Activated naive CD8-positive, alpha-beta T cell treated with anti-CD3 and anti-CD28 coated beads, Interleukin-2, amount 10 ng/mL, durations not matched to agents 7 days and 5 days (primary cell): ENCODE measurements around the gene DOHH. TPM values are rescaled to one million over a fixed set of nuclear protein-coding genes. Genes with fewer than 3 reads are reported as not detected.

Source experiments
- ATAC-seq: fragments of 150-1000 bp; cut with Tn5 transposase; one replicate; pipeline ENCODE4 v1.10.0; 2021; ENCODE audit warnings: low read depth, moderate library complexity
- POLR2A ChIA-PET: fragments of 350-600 bp; sonication (Branson Sonifier 250); formaldehyde crosslinking; loops from one replicate; lab custom pipeline; 2021; ENCODE audit warnings: antibody characterized with exemption; lab: Charles Lee
- DNase-seq: peaks from one replicate; pipeline ENCODE4 v3.0.0; 2021
- H3K27ac Mint-ChIP-seq: one replicate; pipeline ENCODE4 v1.8.0; 2022; ENCODE audit warnings: mild to moderate bottlenecking, mixed read lengths
- H3K27me3 Mint-ChIP-seq: one replicate; pipeline ENCODE4 v1.8.0; 2022; ENCODE audit warnings: mild to moderate bottlenecking, moderate library complexity, mixed read lengths
- H3K36me3 Mint-ChIP-seq: one replicate; pipeline ENCODE4 v1.8.0; 2021; ENCODE audit warnings: mild to moderate bottlenecking, mixed read lengths
- H3K4me1 Mint-ChIP-seq: one replicate; pipeline ENCODE4 v1.8.0; 2021; ENCODE audit warnings: mixed read lengths
- H3K4me3 Mint-ChIP-seq: one replicate; pipeline ENCODE4 v1.8.0; 2022; ENCODE audit warnings: mild to moderate bottlenecking, moderate library complexity, mixed read lengths
- H3K9me3 Mint-ChIP-seq: one replicate; pipeline ENCODE4 v1.8.0; 2021; ENCODE audit warnings: mixed read lengths
- total RNA-seq, 2 experiments: library from RNA; stranded (reverse); gene quantifications; one replicate each; pipeline ENCODE4 v1.2.3, GENCODE V29; 2021

DOHH gene, protein sequence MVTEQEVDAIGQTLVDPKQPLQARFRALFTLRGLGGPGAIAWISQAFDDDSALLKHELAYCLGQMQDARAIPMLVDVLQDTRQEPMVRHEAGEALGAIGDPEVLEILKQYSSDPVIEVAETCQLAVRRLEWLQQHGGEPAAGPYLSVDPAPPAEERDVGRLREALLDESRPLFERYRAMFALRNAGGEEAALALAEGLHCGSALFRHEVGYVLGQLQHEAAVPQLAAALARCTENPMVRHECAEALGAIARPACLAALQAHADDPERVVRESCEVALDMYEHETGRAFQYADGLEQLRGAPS
- total RNA-seq, result 10 to 100 TPM in 1 of 2 experiments, 1 to 10 TPM in 1; 9.9 to 12.1 TPM

- Mint-ChIP-seq H3K4me3 (peak within 1 kb of the TSS; percentile 93), H3K27me3 (no peaks in the 10 kb centered on the region), H3K27ac (peak within 1 kb of the TSS; percentile 98), H3K9me3 (no peaks in the 10 kb centered on the region), H3K36me3 (peaks cover 7% of the 10 kb centered on the region), H3K4me1 (peaks cover 19% of the 10 kb centered on the region)
- ATAC-seq (peak; percentile 87), DNase-seq (peak; percentile 95)
- POLR2A ChIA-PET, result interaction anchor here (0.6 to 1.6 kb wide), 2 partner anchors 21 to 225 kb away, joined by 3 to 4 read pairs; partner anchors contain the start of gene SMIM24
Measured at GRCh38 chr19:3500429-3501101, at the start of gene DOHH. Gene DOHH (minus strand): TSS chr19:3500674. CDS start chr19:3496814, 3,860 bp downstream.

DNA sequence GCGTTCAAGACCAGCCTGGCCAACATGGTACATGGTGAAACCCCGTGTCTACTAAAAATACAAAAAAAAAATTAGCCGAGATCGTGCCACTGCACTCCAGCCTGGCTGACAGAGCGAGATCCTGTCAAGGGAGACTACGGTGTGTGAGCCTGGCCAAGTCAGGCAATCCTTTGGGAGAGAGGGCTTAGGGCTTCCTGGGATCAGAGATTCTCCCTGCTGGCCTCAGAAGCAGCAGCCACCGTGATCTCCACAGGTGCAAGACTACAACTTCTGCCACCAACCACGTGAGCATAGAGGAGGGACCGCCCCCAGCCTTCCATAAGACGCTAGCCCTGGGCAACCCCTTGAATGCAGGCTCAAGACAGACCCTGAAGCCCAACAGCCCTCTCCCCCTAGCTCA is 49.3 kb upstream of the DOHH start:
- Mint-ChIP-seq H3K4me1 (peaks cover 20% of the 10 kb centered on the region), H3K27ac (no peak overlapping the region), H3K4me3 (no peak overlapping the region), H3K36me3 (peaks cover 6% of the 10 kb centered on the region), H3K9me3 (no peaks in the 10 kb centered on the region), H3K27me3 (no peaks in the 10 kb centered on the region)
- no peak for ATAC-seq
- DNase-seq, result no peak
- POLR2A ChIA-PET, result no interaction called here

GRCh38 chr19:3548606-3549005 is 48.1 kb upstream of the DOHH start:
- POLR2A ChIA-PET, result interaction anchor here (0.6 kb wide), 1 partner anchor 1281 kb away, joined by 6 read pairs; no protein-coding TSS in a partner anchor
- Mint-ChIP-seq H3K27me3 (no peaks in the 10 kb centered on the region), H3K27ac (no peak overlapping the region), H3K9me3 (no peaks in the 10 kb centered on the region), H3K4me1 (peaks cover 15% of the 10 kb centered on the region), H3K4me3 (no peak overlapping the region), H3K36me3 (peaks cover 6% of the 10 kb centered on the region)
- no peak for DNase-seq
- no peak for ATAC-seq

GRCh38 chr19:3547767-3548282 is 47.4 kb upstream of the DOHH start:
- H3K9me3 Mint-ChIP-seq, result no peaks in the 10 kb centered on the region
- H3K4me1 Mint-ChIP-seq, result peaks cover 11% of the 10 kb centered on the region
- H3K27me3 Mint-ChIP-seq, result no peaks in the 10 kb centered on the region
- H3K4me3 Mint-ChIP-seq, result no peak overlapping the region
- DNase-seq (no peak), ATAC-seq (no peak)
- H3K36me3 Mint-ChIP-seq, result peaks cover 6% of the 10 kb centered on the region
- POLR2A ChIA-PET, result no interaction called here
- H3K27ac Mint-ChIP-seq, result no peak overlapping the region

DNA sequence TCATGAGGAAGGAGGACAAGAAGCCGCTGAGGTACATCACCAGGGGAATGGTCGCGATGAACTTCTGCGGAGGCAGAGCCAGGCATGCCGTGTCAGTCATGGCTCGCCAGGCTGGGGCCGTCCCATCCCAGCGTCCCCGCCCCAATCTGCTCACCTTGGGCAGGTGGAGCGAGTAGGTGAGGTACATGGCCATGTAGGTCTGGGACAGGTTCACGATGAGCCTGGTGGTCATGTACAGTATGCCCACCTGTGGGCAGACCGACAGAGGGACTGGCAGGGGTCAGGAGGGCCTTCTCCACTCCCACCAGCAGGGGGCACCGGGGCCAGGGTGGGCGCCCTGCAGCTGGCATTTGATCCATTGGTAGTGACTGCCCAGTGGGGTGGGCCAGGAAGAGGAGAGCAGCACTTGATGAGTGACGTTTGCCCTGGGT is 46.8 kb upstream of the DOHH start:
- H3K36me3 Mint-ChIP-seq, result peaks cover 6% of the 10 kb centered on the region
- H3K4me1 Mint-ChIP-seq, result peaks cover 8% of the 10 kb centered on the region
- H3K4me3 Mint-ChIP-seq, result no peak overlapping the region
- no peaks in the 10 kb centered on the region for H3K9me3 Mint-ChIP-seq
- ATAC-seq, result no peak
- no peaks in the 10 kb centered on the region for H3K27me3 Mint-ChIP-seq
- POLR2A ChIA-PET, result interaction anchor here (1.3 kb wide), 1 partner anchor 10 kb away, joined by 4 read pairs; the partner anchor contains the start of gene MFSD12
- no peak overlapping the region for H3K27ac Mint-ChIP-seq
- DNase-seq, result peak; percentile 51

GRCh38 chr19:3546119-3546518 is 45.6 kb upstream of the DOHH start:
- Mint-ChIP-seq H3K4me1 (peaks cover 5% of the 10 kb centered on the region), H3K36me3 (peaks cover 6% of the 10 kb centered on the region), H3K4me3 (no peak overlapping the region), H3K27me3 (no peaks in the 10 kb centered on the region), H3K9me3 (no peaks in the 10 kb centered on the region), H3K27ac (peak overlapping the region; percentile 71)
- POLR2A ChIA-PET, result interaction anchor here (1.3 kb wide), 1 partner anchor 11 kb away, joined by 4 read pairs; the partner anchor contains the start of gene MFSD12
- no peak for DNase-seq
- ATAC-seq, result no peak

DNA sequence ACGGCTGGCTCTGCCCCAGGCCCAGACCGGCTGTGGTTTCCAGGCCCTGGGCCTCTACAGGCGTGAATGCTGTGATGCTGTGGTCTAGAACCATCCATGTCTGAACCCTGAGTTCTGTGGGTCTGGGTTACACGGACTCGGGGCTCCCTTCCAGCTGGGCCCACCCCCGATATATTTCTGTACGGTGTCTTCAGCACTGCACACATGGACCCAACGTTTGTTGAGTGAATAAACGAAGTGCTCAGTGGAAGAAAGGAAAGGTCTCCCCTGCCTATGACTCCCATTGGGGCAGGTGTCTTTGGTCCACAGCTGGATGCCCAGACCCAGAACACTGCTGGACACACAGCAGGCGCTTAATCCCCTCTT is 45.2 kb upstream of the DOHH start:
- no peaks in the 10 kb centered on the region for H3K27me3 Mint-ChIP-seq
- no peak overlapping the region for H3K4me3 Mint-ChIP-seq
- POLR2A ChIA-PET, result interaction anchor here (0.6 to 0.9 kb wide), 2 partner anchors 28 to 1288 kb away, joined by 3 read pairs; no protein-coding TSS in a partner anchor
- peaks cover 5% of the 10 kb centered on the region for H3K4me1 Mint-ChIP-seq
- ATAC-seq, result no peak
- H3K27ac Mint-ChIP-seq, result peak overlapping the region; percentile 71
- peaks cover 4% of the 10 kb centered on the region for H3K36me3 Mint-ChIP-seq
- no peaks in the 10 kb centered on the region for H3K9me3 Mint-ChIP-seq
- no peak for DNase-seq

- H3K36me3 Mint-ChIP-seq, result peaks cover 5% of the 10 kb centered on the region
- no peaks in the 10 kb centered on the region for H3K9me3 Mint-ChIP-seq
- H3K4me1 Mint-ChIP-seq, result peaks cover 5% of the 10 kb centered on the region
- peak overlapping the region; percentile 86 for H3K27ac Mint-ChIP-seq
- no peaks in the 10 kb centered on the region for H3K27me3 Mint-ChIP-seq
- POLR2A ChIA-PET, result interaction anchor here (0.6 to 0.9 kb wide), 2 partner anchors 29 to 1287 kb away, joined by 3 read pairs; no protein-coding TSS in a partner anchor
- H3K4me3 Mint-ChIP-seq, result no peak overlapping the region
- ATAC-seq (peak; percentile 58), DNase-seq (peak; percentile 90)
Measured at GRCh38 chr19:3544742-3545668, 44.5 kb upstream of the DOHH start.

GRCh38 chr19:3544058-3544376 is 43.5 kb upstream of the DOHH start:
- H3K9me3 Mint-ChIP-seq, result no peaks in the 10 kb centered on the region
- POLR2A ChIA-PET, result no interaction called here
- H3K4me1 Mint-ChIP-seq, result peaks cover 5% of the 10 kb centered on the region
- DNase-seq (no peak), ATAC-seq (no peak)
- H3K4me3 Mint-ChIP-seq, result no peak overlapping the region
- H3K27me3 Mint-ChIP-seq, result no peaks in the 10 kb centered on the region
- H3K27ac Mint-ChIP-seq, result no peak overlapping the region
- H3K36me3 Mint-ChIP-seq, result peaks cover 9% of the 10 kb centered on the region

DNA sequence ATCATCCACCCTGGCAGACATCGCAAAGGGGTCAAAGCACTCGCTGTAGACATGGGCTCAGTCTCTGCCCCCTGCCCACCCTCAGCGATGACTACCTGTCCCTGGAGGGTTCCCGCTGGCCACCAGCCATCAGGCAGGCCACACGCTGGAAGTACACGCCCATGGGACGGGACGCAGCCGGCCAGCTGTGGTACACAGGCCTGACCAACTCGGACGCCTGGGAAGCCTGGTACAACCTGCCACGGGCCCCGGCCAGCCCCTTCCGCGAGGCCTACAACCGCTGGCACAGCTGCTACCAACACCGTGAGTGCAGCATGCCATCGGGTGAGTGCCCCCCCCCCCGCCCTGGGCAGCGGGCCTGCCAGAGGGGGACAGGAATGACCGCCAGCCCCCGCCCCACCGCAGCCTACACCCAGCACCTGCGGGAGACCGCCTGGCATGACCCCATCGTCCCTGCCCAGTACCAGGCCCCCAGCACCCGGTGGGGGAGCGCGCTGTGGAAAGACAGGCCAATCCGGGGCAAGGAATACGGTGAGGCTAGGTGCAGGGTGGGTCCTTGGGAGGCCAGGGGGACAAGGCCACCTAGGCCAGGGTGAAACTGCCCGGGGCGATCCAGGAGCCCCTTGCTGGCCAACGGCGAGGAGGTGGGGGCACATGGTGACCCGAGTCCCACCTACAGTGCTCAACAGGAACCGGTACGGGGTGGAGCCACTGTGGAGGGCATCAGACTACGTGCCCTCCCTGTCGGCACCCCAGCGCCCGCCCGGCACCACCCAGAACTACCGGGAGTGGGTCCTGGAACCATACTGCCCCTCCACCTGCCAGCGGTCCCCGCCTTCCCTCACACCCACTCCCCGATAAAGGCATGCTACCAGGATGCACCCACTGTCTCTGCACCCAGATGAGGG is 42.9 kb upstream of the DOHH start:
- DNase-seq (no peak), ATAC-seq (no peak)
- no peak overlapping the region for H3K27ac Mint-ChIP-seq
- H3K4me1 Mint-ChIP-seq, result peaks cover 5% of the 10 kb centered on the region
- POLR2A ChIA-PET, result no interaction called here
- peaks cover 9% of the 10 kb centered on the region for H3K36me3 Mint-ChIP-seq
- no peaks in the 10 kb centered on the region for H3K9me3 Mint-ChIP-seq
- no peaks in the 10 kb centered on the region for H3K27me3 Mint-ChIP-seq
- H3K4me3 Mint-ChIP-seq, result no peak overlapping the region

GRCh38 chr19:3539756-3540118 is 39.3 kb upstream of the DOHH start:
- Mint-ChIP-seq H3K27ac (no peak overlapping the region), H3K4me3 (no peak overlapping the region), H3K36me3 (peaks cover 13% of the 10 kb centered on the region), H3K4me1 (peaks cover 1% of the 10 kb centered on the region), H3K27me3 (no peaks in the 10 kb centered on the region), H3K9me3 (no peaks in the 10 kb centered on the region)
- DNase-seq (no peak), ATAC-seq (no peak)
- POLR2A ChIA-PET, result no interaction called here
